NB4 (cell line): ENCODE data around the gene EDN2.

Experiments
- CTCF ChIP-seq: IDR thresholded peaks from one replicate; pipeline ENCODE4 v1.5.1; 2012; ENCODE audit warnings: low read depth, low read length
- MYC ChIP-seq: IDR thresholded peaks from 2 replicates; pipeline ENCODE4 v1.6.1; 2011; ENCODE audit warnings: low read depth, low read length
- POLR2A ChIP-seq: IDR thresholded peaks from 2 replicates; pipeline ENCODE4 v1.6.1; 2011; ENCODE audit warnings: mild to moderate bottlenecking; ENCODE audit not compliant: insufficient read length; ENCODE audit errors: extremely low read depth
- TF ChIP-seq, protein P1 (sequence below): IDR thresholded peaks from 2 replicates; pipeline ENCODE4 v1.6.1; 2011; ENCODE audit warnings: low read depth, low read length

DNA sequence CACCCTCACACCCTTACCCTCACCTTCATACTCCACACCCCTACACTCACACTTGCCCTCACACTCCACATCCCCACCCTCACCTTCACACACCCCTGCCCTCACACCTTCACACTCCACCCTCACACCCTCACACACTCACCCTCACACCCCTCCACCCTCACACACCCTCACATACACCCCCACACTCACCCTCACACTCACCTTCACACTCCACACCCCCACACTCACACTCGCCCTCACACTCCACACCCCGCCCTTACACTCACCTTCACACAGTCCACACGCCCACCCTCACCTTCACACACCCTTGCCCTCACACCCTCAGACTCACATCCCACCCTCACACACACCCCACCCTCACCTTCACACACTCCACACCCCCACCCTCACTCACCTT, 43.6 kb upstream of the EDN2 start:
- TF ChIP-seq CTCF (no peak), POLR2A (no peak), MYC (no peak)
- TF ChIP-seq, protein P1, sequence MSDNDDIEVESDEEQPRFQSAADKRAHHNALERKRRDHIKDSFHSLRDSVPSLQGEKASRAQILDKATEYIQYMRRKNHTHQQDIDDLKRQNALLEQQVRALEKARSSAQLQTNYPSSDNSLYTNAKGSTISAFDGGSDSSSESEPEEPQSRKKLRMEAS: no peak
